ENCODE results near the gene ISYNA1. TPM values are rescaled to one million over a fixed set of nuclear protein-coding genes. Genes with fewer than 3 reads are reported as not detected.
A peak's percentile ranks its signal among the peaks of the same experiment; 100 is the strongest.

ISYNA1 gene
- total RNA-seq, 2 experiments from 2014 or later: 48.6 to 54.9 TPM

DNA sequence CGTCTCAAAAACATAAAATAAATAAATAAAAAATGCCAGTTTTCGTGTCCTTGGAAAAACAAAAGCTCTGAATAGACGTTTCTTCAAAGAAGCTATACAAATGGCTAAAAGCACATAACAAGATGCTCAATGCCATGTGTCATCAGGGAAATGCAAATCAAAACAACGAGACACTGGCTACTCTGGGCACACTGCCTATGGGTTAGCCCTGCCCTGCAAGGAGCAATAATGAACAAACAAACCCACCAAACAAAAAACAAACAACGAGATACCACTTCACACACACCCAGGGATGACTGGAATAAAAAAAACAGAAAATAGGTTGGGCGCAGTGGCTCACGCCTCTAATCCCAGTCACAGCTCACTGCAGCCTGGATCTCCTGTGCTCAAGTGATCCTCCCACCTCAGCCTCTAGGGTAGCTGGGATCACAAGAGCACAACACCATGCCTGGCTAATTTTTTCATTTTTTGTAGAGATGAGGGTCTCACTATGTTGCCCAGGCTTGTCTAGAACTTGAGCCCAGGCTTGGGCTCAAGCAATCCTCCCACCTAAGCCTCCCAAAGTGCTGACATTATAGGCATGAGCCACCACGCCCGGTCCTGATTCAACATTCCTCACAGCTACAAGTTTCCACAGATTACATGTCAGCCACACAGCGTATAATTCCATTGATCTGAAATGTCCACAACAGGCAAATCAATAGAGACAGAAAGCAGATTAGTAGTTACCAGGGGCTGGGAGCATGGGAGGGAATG is 15.5 kb upstream of the ISYNA1 start:
- peak overlapping the region; percentile 39 for H3K27ac Mint-ChIP-seq
- CTCF ChIA-PET: interaction anchor here (0.9 to 4.5 kb wide), 6 partner anchors 8 to 67 kb away, joined by 3 to 46 read pairs (median 4); no protein-coding TSS in a partner anchor
- no peak for TF ChIP-seq CTCF (IDR thresholded peaks at IDR 0.05)
- intact Hi-C loops (cut with micrococcal nuclease): no loop called here
- no peak for ATAC-seq
- POLR2A ChIA-PET: no interaction called here
- no peak overlapping the region for H3K4me3 Mint-ChIP-seq
- H3K27me3 Mint-ChIP-seq: no peaks in the 10 kb centered on the region
- H3K9me3 Mint-ChIP-seq: no peaks in the 10 kb centered on the region
- peaks cover 4% of the 10 kb centered on the region for H3K4me1 Mint-ChIP-seq (ENCODE audit: low read depth)
- peaks cover 7% of the 10 kb centered on the region for H3K36me3 Mint-ChIP-seq (ENCODE audit: low read depth)
- DNase-seq: no peak

GRCh38 chr19:18452386-18452785 is 14.5 kb upstream of the ISYNA1 start:
- intact Hi-C loops (cut with micrococcal nuclease): no loop called here
- H3K9me3 Mint-ChIP-seq: no peaks in the 10 kb centered on the region
- ATAC-seq: no peak
- ChIA-PET CTCF (interaction anchor here (0.7 to 4.5 kb wide), 6 partner anchors 9 to 106 kb away, joined by 3 to 46 read pairs (median 4); partner anchors contain the start of gene KXD1), POLR2A (no interaction called here)
- H3K36me3 Mint-ChIP-seq (ENCODE audit: low read depth): peaks cover 9% of the 10 kb centered on the region
- H3K4me1 Mint-ChIP-seq (ENCODE audit: low read depth): peaks cover 4% of the 10 kb centered on the region
- no peak for TF ChIP-seq CTCF (IDR thresholded peaks at IDR 0.05)
- H3K27ac Mint-ChIP-seq: no peak overlapping the region
- no peak overlapping the region for H3K4me3 Mint-ChIP-seq
- DNase-seq: no peak
- H3K27me3 Mint-ChIP-seq: no peaks in the 10 kb centered on the region

DNA sequence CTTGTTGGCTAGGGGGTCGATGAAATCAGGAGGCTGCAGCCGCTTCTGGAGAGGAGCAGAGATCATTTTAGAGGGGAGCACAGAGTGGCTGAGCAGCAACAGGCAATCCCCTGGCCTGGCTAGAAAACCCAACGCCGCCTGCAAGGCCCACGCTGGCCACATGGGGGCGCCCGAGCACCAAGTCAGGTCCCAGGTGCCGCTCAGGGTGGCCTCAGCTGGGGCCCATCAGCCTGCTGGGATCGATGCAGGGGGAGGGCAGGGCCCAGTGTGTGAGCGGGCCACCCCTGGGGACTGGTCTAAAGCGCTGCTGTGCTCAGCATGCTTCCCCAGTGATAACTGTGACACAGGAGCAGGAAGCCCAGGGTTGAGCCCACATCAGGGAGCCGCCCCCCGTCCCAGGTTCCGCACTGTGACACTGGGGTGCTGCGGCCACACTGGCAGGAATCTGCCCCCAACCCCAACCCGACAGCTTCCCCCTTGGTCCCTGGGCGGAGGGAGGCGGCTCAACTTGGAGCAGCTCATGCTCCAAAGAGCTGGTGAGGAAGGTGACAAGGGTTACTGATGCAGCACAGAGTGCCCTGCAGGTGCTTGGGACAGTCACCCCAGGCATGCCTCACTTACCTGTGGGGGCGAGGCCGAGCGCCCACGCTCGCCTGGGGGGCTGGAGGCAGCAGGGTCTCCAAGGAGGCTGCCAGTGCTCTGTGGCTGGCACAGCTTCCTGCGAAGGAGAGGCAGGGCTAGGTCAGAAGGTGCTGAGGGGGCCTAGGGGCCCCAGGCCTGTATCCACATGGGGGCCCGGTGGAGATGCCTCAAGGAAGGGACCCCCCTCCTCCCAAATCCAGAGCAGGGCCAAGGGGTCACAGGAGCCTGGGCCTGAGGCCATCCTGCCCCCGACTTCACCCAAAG is 13.3 kb upstream of the ISYNA1 start:
- peak; percentile 98 for TF ChIP-seq CTCF (IDR thresholded peaks at IDR 0.05)
- intact Hi-C loops (cut with micrococcal nuclease): no loop called here
- H3K27me3 Mint-ChIP-seq: no peaks in the 10 kb centered on the region
- H3K4me1 Mint-ChIP-seq (ENCODE audit: low read depth): peaks cover 4% of the 10 kb centered on the region
- DNase-seq (peak; percentile 94), ATAC-seq (peak; percentile 99)
- ChIA-PET CTCF (interaction anchor here (0.5 to 4.5 kb wide), 33 partner anchors 8 to 1192 kb away, joined by 3 to 46 read pairs (median 4); partner anchors contain the start of genes KXD1, REX1BD and UBA52), POLR2A (interaction anchor here (1.6 kb wide), 1 partner anchor 10 kb away, joined by 6 read pairs; no protein-coding TSS in a partner anchor)
- H3K4me3 Mint-ChIP-seq: no peak overlapping the region
- H3K36me3 Mint-ChIP-seq (ENCODE audit: low read depth): peaks cover 9% of the 10 kb centered on the region
- no peaks in the 10 kb centered on the region for H3K9me3 Mint-ChIP-seq
- no peak overlapping the region for H3K27ac Mint-ChIP-seq

- Mint-ChIP-seq H3K27ac (no peak overlapping the region), H3K36me3 (ENCODE audit: low read depth) (peaks cover 9% of the 10 kb centered on the region), H3K4me3 (no peak overlapping the region), H3K9me3 (no peaks in the 10 kb centered on the region), H3K27me3 (no peaks in the 10 kb centered on the region), H3K4me1 (ENCODE audit: low read depth) (peaks cover 4% of the 10 kb centered on the region)
- DNase-seq (no peak), ATAC-seq (no peak)
- POLR2A ChIA-PET: interaction anchor here (0.9 to 1.6 kb wide), 2 partner anchors 9 kb away, joined by 3 to 6 read pairs; no protein-coding TSS in a partner anchor
- CTCF ChIA-PET: interaction anchor here (0.8 to 4.5 kb wide), 24 partner anchors 11 to 426 kb away, joined by 3 to 46 read pairs (median 4); partner anchors contain the start of genes KXD1, REX1BD and UBA52
- TF ChIP-seq CTCF (IDR thresholded peaks at IDR 0.05): no peak
- intact Hi-C loops (cut with micrococcal nuclease): no loop called here
Measured at GRCh38 chr19:18450021-18450930, 12.3 kb upstream of the ISYNA1 start.
